Caco-2 (cell line): Measurements from ENCODE around the gene CLECL1. TPM values are rescaled to one million over a fixed set of nuclear protein-coding genes. Genes with fewer than 3 reads are reported as not detected.

Source experiments
- BruUV-seq: library from RNA; stranded (reverse); fragments of 400-500 nt; replicated peaks from 2 replicates; lab custom pipeline; 2021; lab: Mats Ljungman, UMichigan
- CTCF ChIA-PET: fragments of 300-600 bp; sonication (Branson Sonifier 250); formaldehyde crosslinking; loops from one replicate; lab custom pipeline; 2022; ENCODE audit warnings: antibody characterized with exemption; lab: Charles Lee
- POLR2A ChIA-PET: fragments of 300-600 bp; sonication (Branson Sonifier 250); formaldehyde crosslinking; loops from one replicate; lab custom pipeline; 2022; ENCODE audit warnings: antibody characterized with exemption; lab: Charles Lee
- DNase-seq, 2 experiments: peaks; one replicate each; pipeline versions ENCODE4 v3.0.0 to v3.0.0-alpha.2; 2020 to 2022
- H3K27me3 ChIP-seq: replicated peaks from 2 replicates; pipeline ENCODE4 v1.6.0; 2011; ENCODE audit warnings: low read length; ENCODE audit not compliant: control insufficient read depth, insufficient read depth
- H3K36me3 ChIP-seq: 2 replicates; pipeline ENCODE4 v1.5.1; 2011; ENCODE audit warnings: low read length; ENCODE audit not compliant: control insufficient read depth, insufficient read depth
- H3K4me1 ChIP-seq: fragments of 250-450 bp; sonication (Bioruptor Pico); 2 replicates; pipeline ENCODE4 v1.5.1; 2020; ENCODE audit warnings: mild to moderate bottlenecking
- H3K4me3 ChIP-seq: 2 replicates; pipeline ENCODE4 v1.5.1; 2011; ENCODE audit warnings: low read depth, mild to moderate bottlenecking, control low read depth, low read length
- H3K9me3 ChIP-seq: fragments of 250-450 bp; sonication (Bioruptor Pico); 2 replicates; pipeline ENCODE4 v1.5.1; 2020; ENCODE audit warnings: mild to moderate bottlenecking, moderate library complexity
- H3K27ac Mint-ChIP-seq: one replicate; pipeline ENCODE4 v1.8.0; 2022; ENCODE audit warnings: mixed read lengths; ENCODE audit not compliant: unreplicated experiment
- H3K27me3 Mint-ChIP-seq: one replicate; pipeline ENCODE4 v1.8.0; 2022; ENCODE audit warnings: mixed read lengths; ENCODE audit not compliant: insufficient read depth, unreplicated experiment
- H3K36me3 Mint-ChIP-seq: one replicate; pipeline ENCODE4 v1.8.0; 2022; ENCODE audit warnings: mild to moderate bottlenecking, mixed read lengths; ENCODE audit not compliant: insufficient read depth, unreplicated experiment
- H3K4me1 Mint-ChIP-seq: one replicate; pipeline ENCODE4 v1.8.0; 2022; ENCODE audit warnings: low read depth, mixed read lengths; ENCODE audit not compliant: unreplicated experiment
- H3K4me3 Mint-ChIP-seq: one replicate; pipeline ENCODE4 v1.8.0; 2022; ENCODE audit warnings: mild to moderate bottlenecking, moderate library complexity, mixed read lengths; ENCODE audit not compliant: unreplicated experiment
- H3K9me3 Mint-ChIP-seq: one replicate; pipeline ENCODE4 v1.8.0; 2022; ENCODE audit warnings: mixed read lengths; ENCODE audit not compliant: unreplicated experiment
- CTCF ChIP-seq, 2 experiments: fragments of 200-600 bp in 1 of 2; IDR thresholded peaks; 1 replicate in 1 of 2; 2 replicates in 1 of 2; pipeline versions ENCODE4 v1.5.1 to v1.8.0; 2011 to 2022; ENCODE audit warnings: antibody characterized with exemption in 1 of 2, control low read depth in 1 of 2, inconsistent platforms in 1 of 2, low read depth in 1 of 2, low read length in 1 of 2, mild to moderate bottlenecking in 1 of 2, moderate library complexity in 1 of 2; ENCODE audit not compliant: insufficient read depth in 1 of 2, severe bottlenecking in 1 of 2, unreplicated experiment in 1 of 2
- intact Hi-C: fragments of 100-400 bp; cut with micrococcal nuclease; formaldehyde crosslinking; loops from one replicate; pipeline ENCODE4 v1.10.0; 2022; ENCODE audit not compliant: unreplicated experiment
- total RNA-seq: library from RNA; stranded (reverse); gene quantifications from 2 replicates; pipeline ENCODE4 v1.2.3, GENCODE V29; 2022

CLECL1 gene
- total RNA-seq, 1 experiment from 2014 or later: not detected

DNA sequence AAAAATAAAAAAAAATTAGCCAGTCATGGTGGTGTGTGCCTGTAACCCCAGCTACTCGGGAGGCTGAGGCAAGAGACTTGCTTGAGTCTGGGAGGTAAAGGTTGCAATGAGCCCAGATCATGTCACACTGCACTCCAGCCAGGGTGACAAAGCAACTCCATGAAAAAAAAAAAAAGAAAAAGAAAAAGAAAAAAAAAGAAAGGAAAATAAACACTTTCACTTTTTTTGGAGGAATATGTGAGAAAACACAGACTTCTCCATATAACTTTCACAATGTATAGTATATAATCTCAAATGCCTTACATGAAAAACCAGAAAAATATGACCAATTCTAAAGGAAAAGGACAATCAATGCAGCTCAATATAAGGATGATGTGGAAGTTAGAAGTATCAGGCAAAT is 8.9 kb downstream of the CLECL1 start:
- Mint-ChIP-seq H3K27ac (no peak overlapping the region), H3K36me3 (no peaks in the 10 kb centered on the region), H3K4me3 (no peak overlapping the region), H3K9me3 (no peaks in the 10 kb centered on the region), H3K27me3 (peaks cover 5% of the 10 kb centered on the region), H3K4me1 (peaks cover 25% of the 10 kb centered on the region)
- intact Hi-C loops: no loop called here
- ChIA-PET POLR2A (no interaction called here), CTCF (no interaction called here)
- Histone ChIP-seq H3K4me1 (peaks cover 17% of the 10 kb centered on the region), H3K27me3 (no peaks in the 10 kb centered on the region; the same call in 1 of the 2 replicates), H3K9me3 (no peaks in the 10 kb centered on the region), H3K36me3 (no peaks in the 10 kb centered on the region), H3K4me3 (no peak overlapping the region)
- no peak for TF ChIP-seq CTCF (IDR thresholded peaks at IDR 0.05; ENCODE audit: insufficient read depth in 1 of 2, low read depth in 1 of 2, low read length in 1 of 2, severe bottlenecking in 1 of 2, unreplicated experiment in 1 of 2)
- no peak for DNase-seq
- BruUV-seq: no TSS peak

DNA sequence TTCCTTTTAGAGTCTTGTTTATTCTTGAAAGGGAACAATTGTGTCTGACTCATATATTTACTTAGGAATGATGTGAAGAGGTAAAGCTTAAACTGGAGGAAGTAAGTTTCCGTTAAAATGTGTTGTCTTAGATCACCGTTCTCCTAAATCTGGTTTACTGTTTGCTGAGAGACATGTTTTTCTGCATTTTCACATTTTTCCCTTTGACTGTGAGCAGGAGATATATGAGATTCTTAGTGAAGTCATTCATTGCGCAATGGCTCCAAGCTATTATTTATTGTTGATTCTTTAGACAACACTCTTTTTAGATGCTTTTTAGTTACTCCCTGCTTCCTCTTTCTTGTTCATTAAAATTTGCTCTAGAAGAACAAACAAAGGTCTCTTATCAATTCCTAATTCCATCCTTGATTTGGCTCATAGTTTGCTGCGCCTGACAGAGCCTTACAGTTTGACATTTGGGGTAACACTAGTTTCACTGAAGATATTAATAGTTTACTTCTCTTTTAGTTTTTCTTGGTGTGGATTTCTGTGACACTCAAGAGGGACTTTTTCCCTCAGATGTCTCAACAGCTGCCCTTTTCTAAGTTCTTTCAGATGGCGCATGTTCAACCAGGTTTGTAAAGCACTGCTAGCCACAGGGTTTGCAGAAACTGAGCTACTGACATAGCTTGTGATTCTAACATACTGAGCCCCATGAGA is 11.4 kb downstream of the CLECL1 start:
- H3K36me3 ChIP-seq: no peaks in the 10 kb centered on the region
- peaks cover 22% of the 10 kb centered on the region for H3K4me1 ChIP-seq
- ChIA-PET CTCF (interaction anchor here (0.6 kb wide), 1 partner anchor 25 kb away, joined by 3 read pairs; no protein-coding TSS in a partner anchor), POLR2A (no interaction called here)
- TF ChIP-seq CTCF (IDR thresholded peaks at IDR 0.05; ENCODE audit: insufficient read depth in 1 of 2, low read depth in 1 of 2, low read length in 1 of 2, severe bottlenecking in 1 of 2, unreplicated experiment in 1 of 2): no peak
- H3K27me3 ChIP-seq: no peaks in the 10 kb centered on the region; the same call in 1 of the 2 replicates
- intact Hi-C loops: no loop called here
- Mint-ChIP-seq H3K4me1 (peaks cover 25% of the 10 kb centered on the region), H3K4me3 (no peak overlapping the region), H3K27me3 (peaks cover 2% of the 10 kb centered on the region), H3K27ac (no peak overlapping the region), H3K9me3 (no peaks in the 10 kb centered on the region), H3K36me3 (no peaks in the 10 kb centered on the region)
- no peak overlapping the region for H3K4me3 ChIP-seq
- no peaks in the 10 kb centered on the region for H3K9me3 ChIP-seq
- no peak for DNase-seq
- no TSS peak for BruUV-seq

DNA sequence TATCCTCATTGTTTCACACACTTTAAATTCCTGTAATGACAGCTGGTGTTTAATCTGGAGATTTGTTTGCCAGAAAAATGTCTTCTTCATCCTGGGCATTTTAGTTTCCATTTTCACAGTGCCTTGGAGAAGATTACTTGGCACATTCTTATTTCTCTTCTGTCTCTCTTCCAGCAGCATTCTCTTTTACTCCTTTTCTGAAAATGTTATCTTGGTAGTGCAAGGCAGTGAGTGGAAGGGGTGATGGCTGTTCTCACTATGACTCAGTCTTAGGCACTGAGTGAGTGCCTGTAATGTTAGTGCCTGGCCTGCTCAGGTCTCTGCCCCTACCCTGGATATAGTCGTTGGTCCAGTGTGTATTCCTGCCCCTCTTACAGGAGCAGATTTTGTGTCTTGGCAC is 13.1 kb downstream of the CLECL1 start:
- intact Hi-C loops: no loop called here
- TF ChIP-seq CTCF (IDR thresholded peaks at IDR 0.05; ENCODE audit: insufficient read depth in 1 of 2, low read depth in 1 of 2, low read length in 1 of 2, severe bottlenecking in 1 of 2, unreplicated experiment in 1 of 2): no peak
- no peak overlapping the region for H3K4me3 ChIP-seq
- no peaks in the 10 kb centered on the region for H3K9me3 ChIP-seq
- Mint-ChIP-seq H3K27me3 (no peaks in the 10 kb centered on the region), H3K27ac (no peak overlapping the region), H3K4me1 (peaks cover 25% of the 10 kb centered on the region), H3K36me3 (no peaks in the 10 kb centered on the region), H3K9me3 (no peaks in the 10 kb centered on the region), H3K4me3 (no peak overlapping the region)
- peaks cover 22% of the 10 kb centered on the region for H3K4me1 ChIP-seq
- BruUV-seq: no TSS peak
- no peaks in the 10 kb centered on the region for H3K36me3 ChIP-seq
- ChIA-PET POLR2A (no interaction called here), CTCF (no interaction called here)
- DNase-seq: no peak
- no peaks in the 10 kb centered on the region; the same call in 1 of the 2 replicates for H3K27me3 ChIP-seq
